Type B pancreatic cell (in vitro differentiated cells): Measurements from ENCODE around the gene FAM72C. TPM values are rescaled to one million over a fixed set of nuclear protein-coding genes. Genes with fewer than 3 reads are reported as not detected.
"Not testable (repeated sequence)": the region's sequence is repeated elsewhere in the genome, so short reads cannot be mapped to it uniquely, and the experiment has no call there.

ENCODE experiments used
- DNase-seq: peaks from one replicate; pipeline ENCODE4 v3.0.0; 2021; ENCODE audit warnings: mixed read lengths; ENCODE audit not compliant: unreplicated experiment; ENCODE audit errors: extremely low spot score
- H3K27ac Mint-ChIP-seq: 2 replicates; pipeline ENCODE4 v1.8.0; 2021; ENCODE audit warnings: mild to moderate bottlenecking, mixed read lengths
- H3K27me3 Mint-ChIP-seq: 2 replicates; pipeline ENCODE4 v1.8.0; 2021; ENCODE audit warnings: mixed read lengths
- H3K36me3 Mint-ChIP-seq: 2 replicates; pipeline ENCODE4 v1.8.0; 2021; ENCODE audit warnings: mixed read lengths
- H3K4me1 Mint-ChIP-seq: one replicate; pipeline ENCODE4 v1.8.0; 2021; ENCODE audit warnings: mixed read lengths; ENCODE audit not compliant: unreplicated experiment
- H3K4me3 Mint-ChIP-seq: 2 replicates; pipeline ENCODE4 v1.8.0; 2021; ENCODE audit warnings: mild to moderate bottlenecking, mixed read lengths
- H3K9me3 Mint-ChIP-seq: 2 replicates; pipeline ENCODE4 v1.8.0; 2021; ENCODE audit warnings: mixed read lengths
- total RNA-seq: library from RNA; stranded (reverse); gene quantifications from 2 replicates; pipeline ENCODE4 v1.2.1, GENCODE V29; 2021; ENCODE audit warnings: low replicate concordance

Gene FAM72C
- total RNA-seq, 1 donor from 2014 or later: 3.6 TPM

- not testable (repeated sequence) for H3K27me3 Mint-ChIP-seq, H3K4me3 Mint-ChIP-seq, H3K9me3 Mint-ChIP-seq, H3K4me1 Mint-ChIP-seq, H3K36me3 Mint-ChIP-seq, DNase-seq, H3K27ac Mint-ChIP-seq
These were observed 24.2 kb upstream of the FAM72C start for GRCh38 chr1:143996020-143996419.

- H3K4me3 Mint-ChIP-seq, H3K27me3 Mint-ChIP-seq, H3K4me1 Mint-ChIP-seq, DNase-seq, H3K27ac Mint-ChIP-seq, H3K36me3 Mint-ChIP-seq, H3K9me3 Mint-ChIP-seq: not testable (repeated sequence)
These were observed 21.6 kb upstream of the FAM72C start for GRCh38 chr1:143993301-143993907.

GRCh38 chr1:143990699-143991098 lies 18.9 kb upstream of the FAM72C start:
- not testable (repeated sequence) for H3K27me3 Mint-ChIP-seq, H3K4me3 Mint-ChIP-seq, H3K36me3 Mint-ChIP-seq, H3K4me1 Mint-ChIP-seq, H3K9me3 Mint-ChIP-seq, H3K27ac Mint-ChIP-seq, DNase-seq

- not testable (repeated sequence) for H3K9me3 Mint-ChIP-seq, H3K27me3 Mint-ChIP-seq
These were observed 17.9 kb upstream of the FAM72C start for GRCh38 chr1:143989719-143990118.

GRCh38 chr1:143989427-143989712 lies 17.6 kb upstream of the FAM72C start:
- not testable (repeated sequence) for H3K27me3 Mint-ChIP-seq, H3K4me1 Mint-ChIP-seq, H3K36me3 Mint-ChIP-seq, DNase-seq, H3K4me3 Mint-ChIP-seq, H3K27ac Mint-ChIP-seq, H3K9me3 Mint-ChIP-seq

More at GRCh38 chr1:143989719-143990118, 17.9 kb upstream of the FAM72C start:
- not testable (repeated sequence) for H3K4me1 Mint-ChIP-seq, H3K27ac Mint-ChIP-seq, DNase-seq, H3K4me3 Mint-ChIP-seq, H3K36me3 Mint-ChIP-seq

- H3K9me3 Mint-ChIP-seq, H3K27ac Mint-ChIP-seq, H3K4me1 Mint-ChIP-seq: not testable (repeated sequence)
These were observed 17.0 kb upstream of the FAM72C start for GRCh38 chr1:143988602-143989426.

GRCh38 chr1:143987868-143988267 lies 16.1 kb upstream of the FAM72C start:
- H3K4me1 Mint-ChIP-seq, H3K4me3 Mint-ChIP-seq, DNase-seq, H3K27me3 Mint-ChIP-seq, H3K9me3 Mint-ChIP-seq, H3K36me3 Mint-ChIP-seq, H3K27ac Mint-ChIP-seq: not testable (repeated sequence)

More at GRCh38 chr1:143988602-143989426, 17.0 kb upstream of the FAM72C start:
- H3K4me3 Mint-ChIP-seq, H3K27me3 Mint-ChIP-seq, DNase-seq, H3K36me3 Mint-ChIP-seq: not testable (repeated sequence)

GRCh38 chr1:143984721-143985473 lies 13.1 kb upstream of the FAM72C start:
- not testable (repeated sequence) for H3K9me3 Mint-ChIP-seq, H3K27me3 Mint-ChIP-seq, H3K36me3 Mint-ChIP-seq, H3K4me3 Mint-ChIP-seq, H3K4me1 Mint-ChIP-seq, DNase-seq, H3K27ac Mint-ChIP-seq

GRCh38 chr1:143974416-143974815 lies 2.6 kb upstream of the FAM72C start:
- not testable (repeated sequence) for H3K9me3 Mint-ChIP-seq, H3K27ac Mint-ChIP-seq, H3K27me3 Mint-ChIP-seq, H3K36me3 Mint-ChIP-seq, DNase-seq, H3K4me1 Mint-ChIP-seq
- H3K4me3 Mint-ChIP-seq: peak overlapping the region; percentile 87

GRCh38 chr1:143973876-143974414 lies 2.2 kb upstream of the FAM72C start:
- not testable (repeated sequence) for H3K36me3 Mint-ChIP-seq, H3K4me1 Mint-ChIP-seq, H3K27me3 Mint-ChIP-seq, H3K27ac Mint-ChIP-seq, H3K9me3 Mint-ChIP-seq, DNase-seq
- peak overlapping the region; percentile 94 for H3K4me3 Mint-ChIP-seq

GRCh38 chr1:143972753-143973326 lies 1.1 kb upstream of the FAM72C start:
- not testable (repeated sequence) for H3K4me1 Mint-ChIP-seq, H3K27me3 Mint-ChIP-seq, DNase-seq, H3K36me3 Mint-ChIP-seq, H3K27ac Mint-ChIP-seq, H3K9me3 Mint-ChIP-seq, H3K4me3 Mint-ChIP-seq

GRCh38 chr1:143965860-143966259 lies 5.9 kb downstream of the FAM72C start:
- H3K36me3 Mint-ChIP-seq, DNase-seq, H3K27ac Mint-ChIP-seq, H3K4me3 Mint-ChIP-seq, H3K27me3 Mint-ChIP-seq, H3K9me3 Mint-ChIP-seq, H3K4me1 Mint-ChIP-seq: not testable (repeated sequence)

GRCh38 chr1:143964294-143964693 lies 7.5 kb downstream of the FAM72C start:
- H3K27me3 Mint-ChIP-seq, H3K36me3 Mint-ChIP-seq, H3K27ac Mint-ChIP-seq, DNase-seq, H3K4me1 Mint-ChIP-seq, H3K4me3 Mint-ChIP-seq, H3K9me3 Mint-ChIP-seq: not testable (repeated sequence)
